CD4-positive, alpha-beta T cell treated with Interferon alpha-2 for 1 hour (primary cell): Measurements from ENCODE around the gene RXFP2.

Experiments
- DNase-seq, 2 donors: peaks; one replicate each; pipeline ENCODE4 v3.0.0-alpha.2; 2020 to 2022

Gene RXFP2

DNA sequence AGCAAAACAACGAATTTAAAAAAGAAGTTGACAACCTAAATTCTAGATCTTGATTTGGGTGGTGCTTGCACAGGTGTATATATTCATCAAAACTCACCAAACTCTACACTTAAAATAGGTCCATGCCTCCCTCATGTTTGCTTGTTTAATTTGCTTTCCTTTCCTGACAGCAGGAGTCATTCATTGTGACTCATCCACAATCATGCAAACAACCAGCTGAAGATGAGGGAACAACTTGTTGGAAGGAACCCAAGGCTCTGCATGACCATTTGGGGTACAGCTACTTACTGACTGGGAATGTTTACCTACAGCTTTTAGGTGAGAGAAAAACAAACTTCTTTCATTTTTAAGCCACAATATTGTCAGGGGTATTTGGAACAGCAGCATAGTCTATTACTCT, 96.6 kb downstream of the RXFP2 start:
- no peak for DNase-seq

DNA sequence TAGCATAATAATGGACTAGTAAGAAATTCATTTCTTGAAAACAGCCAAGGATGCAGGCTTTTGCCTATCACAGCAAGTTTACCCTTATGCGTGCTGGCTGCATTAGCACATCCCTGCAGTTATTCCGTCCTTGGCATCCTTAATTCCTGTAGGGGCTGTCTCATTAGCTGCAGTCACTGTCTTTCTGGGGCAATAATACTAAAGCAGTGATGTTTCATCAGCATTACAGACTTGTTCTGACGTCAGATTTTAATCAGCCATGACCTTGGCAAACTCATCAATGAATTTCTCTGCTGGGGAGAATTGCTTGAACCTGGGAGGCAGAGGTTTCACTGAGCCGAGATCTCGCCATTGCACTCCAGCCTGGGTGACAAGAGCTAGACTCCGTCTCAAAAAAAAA, 103.7 kb downstream of the RXFP2 start:
- no peak for DNase-seq

DNA sequence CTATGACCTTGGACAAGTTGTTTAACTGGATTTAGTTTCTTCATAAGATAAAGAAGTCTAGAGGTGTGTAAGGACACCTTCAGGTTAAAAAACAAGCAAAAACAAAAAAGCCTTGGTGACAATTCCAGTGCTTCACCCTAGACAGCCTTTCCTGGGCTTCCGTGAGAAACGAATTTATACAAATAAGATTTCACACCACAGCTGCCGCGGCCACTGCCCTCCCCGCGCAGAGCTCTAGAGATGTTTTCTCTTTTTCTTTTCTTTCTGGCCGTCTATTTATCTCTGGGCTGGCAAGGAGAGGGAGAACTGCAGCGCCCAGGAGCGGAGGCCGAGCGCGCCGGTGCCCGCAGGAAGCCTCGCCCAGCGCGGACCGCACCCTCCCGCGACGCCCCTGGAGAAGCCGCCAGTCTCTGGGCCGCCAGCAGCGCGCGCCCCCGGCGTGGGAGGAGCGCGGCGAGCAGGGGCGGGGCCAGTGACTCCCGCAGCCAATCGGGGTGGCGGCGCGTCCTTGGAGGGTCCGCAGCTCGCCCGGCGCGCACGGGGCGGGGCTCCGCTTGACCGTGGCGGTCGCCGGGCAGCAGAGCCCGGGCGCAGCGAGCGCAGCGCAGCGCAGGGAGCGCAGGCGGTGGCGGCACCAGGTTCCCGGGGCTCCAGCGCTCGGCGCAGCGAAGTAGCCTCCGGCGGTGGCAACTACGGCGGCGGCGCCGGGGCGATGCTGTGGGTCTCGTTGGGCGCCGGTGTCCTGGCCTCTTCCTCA, 107.0 kb downstream of the RXFP2 start:
- DNase-seq, result peak; percentile 74 to 80

DNA sequence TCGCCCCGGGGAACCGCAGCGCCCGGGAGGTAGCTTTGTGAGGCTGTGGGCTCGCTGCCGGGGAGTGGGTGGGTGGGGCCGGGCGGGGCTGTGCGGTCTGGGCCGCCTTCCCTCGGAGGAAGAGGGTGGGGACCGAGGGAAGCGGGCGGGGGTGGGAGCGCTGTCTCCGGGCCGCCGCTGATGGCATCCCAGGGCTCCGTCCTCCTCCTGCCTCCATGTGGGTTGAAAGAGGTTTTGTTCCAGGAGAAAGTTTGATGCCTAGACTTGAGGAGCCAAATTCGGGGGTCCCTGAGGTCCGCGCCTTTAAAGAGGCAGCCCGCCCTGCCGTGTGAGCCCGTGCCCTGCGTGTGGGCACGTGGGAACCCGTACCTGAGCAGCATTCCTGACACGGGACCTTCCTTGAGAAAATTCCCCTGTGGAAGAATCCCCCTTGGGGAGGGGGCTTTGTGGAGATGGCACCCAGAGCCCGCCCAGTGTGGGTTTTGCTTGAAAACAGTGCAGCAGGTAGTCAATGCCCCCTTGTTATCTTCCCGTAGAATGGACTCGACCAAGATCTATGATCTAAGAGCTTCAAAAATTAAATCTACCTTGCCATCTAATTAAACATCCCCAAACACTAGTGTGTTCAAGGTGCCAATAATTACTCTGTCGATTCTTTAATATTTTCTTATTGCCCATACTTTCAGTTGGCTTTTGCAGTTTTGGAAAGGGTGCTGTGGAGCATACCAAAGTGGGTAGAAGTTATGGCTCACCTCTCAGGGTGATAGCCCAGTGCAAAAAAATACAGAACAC, 107.8 kb downstream of the RXFP2 start:
- DNase-seq, result no peak

DNA sequence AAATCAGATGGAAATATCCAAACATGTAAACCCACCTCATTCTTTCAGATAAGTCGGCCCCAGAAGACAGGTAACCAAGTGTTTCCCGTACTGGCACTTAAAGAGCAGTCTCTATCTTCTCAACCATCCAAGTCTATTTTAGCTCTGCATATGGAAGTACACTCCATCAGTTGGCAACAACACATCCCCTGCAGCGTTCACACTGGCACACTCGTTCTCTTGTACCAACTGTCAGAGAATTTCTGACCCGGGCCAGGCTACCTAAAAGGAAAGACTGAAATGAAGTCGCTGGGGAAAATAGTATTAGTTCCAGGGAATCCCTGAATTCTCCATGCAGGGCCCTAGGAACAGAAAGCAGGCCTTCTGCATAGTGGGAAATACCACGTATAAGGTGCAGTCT, 109.3 kb downstream of the RXFP2 start:
- DNase-seq, result no peak

DNA sequence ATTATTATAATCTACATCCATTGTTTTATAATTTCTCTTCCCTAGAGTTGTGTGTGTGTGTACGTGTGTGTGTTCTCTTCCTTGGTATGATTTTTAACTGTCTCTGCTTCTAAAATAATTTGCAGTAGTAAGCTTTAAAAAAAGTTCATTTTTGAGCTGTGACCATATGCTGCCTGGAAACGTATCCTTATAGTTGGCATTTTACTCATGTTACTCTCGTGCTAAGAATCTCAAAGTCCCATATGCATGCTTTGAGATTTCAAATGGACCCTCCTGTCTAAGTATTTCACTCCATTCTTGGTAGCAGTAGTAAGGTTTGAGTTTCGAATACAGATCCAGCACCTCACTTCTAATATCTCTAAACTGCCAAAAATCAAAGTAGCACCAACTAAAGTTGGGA, 109.9 kb downstream of the RXFP2 start:
- DNase-seq, result no peak

DNA sequence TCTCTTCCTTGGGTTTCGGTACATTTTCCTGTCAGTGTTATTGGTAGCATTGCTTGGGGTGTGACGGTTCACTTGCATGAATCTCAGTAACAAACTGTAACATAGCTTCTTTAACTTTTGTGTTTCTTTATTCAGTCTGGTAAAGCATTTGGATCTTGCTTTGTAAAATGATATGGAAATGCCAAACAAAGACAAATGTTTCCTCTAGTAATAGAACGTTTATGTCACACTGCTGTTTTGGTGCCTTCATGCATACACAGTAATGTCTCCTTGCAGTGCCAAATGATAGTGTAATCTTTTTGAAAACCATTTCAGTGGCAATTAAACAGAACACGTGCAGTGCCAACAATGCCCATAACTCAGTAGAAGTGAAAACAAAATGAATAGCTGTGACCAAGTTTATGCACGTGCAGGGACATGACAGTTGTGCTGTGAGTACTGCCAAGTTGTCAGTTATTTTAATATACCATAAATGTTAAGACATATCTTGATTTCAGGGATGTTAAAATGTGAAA, 110.8 kb downstream of the RXFP2 start:
- DNase-seq, result no peak

DNA sequence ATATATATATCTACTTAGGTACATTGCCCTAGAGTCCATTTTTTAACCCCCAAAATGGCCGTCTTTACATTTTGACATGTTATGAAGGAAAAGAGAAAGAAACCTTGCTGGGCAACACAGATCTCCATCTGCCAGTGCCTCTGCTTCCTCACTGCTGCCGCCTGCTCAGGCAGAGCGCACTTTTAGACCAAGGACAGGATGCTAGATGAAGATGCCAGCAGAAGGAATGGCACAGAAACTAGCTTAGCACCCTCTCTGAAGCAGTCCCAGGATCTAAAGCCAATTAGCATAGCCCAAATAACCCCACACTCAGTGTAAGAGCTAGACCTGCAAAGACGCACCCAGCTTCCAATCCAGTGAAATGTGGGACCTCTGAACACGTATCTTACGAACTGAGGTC, 111.9 kb downstream of the RXFP2 start:
- DNase-seq, result no peak
